ENCODE data around the gene LRRC46. TPM values are rescaled to one million over a fixed set of nuclear protein-coding genes. Genes with fewer than 3 reads are reported as not detected.

Gene LRRC46
- total RNA-seq, 5 donors from 2014 or later (not counting 1 experiment from before 2014, with no cell fraction given): 0.20 to 1.0 (median 0.88) TPM

DNA sequence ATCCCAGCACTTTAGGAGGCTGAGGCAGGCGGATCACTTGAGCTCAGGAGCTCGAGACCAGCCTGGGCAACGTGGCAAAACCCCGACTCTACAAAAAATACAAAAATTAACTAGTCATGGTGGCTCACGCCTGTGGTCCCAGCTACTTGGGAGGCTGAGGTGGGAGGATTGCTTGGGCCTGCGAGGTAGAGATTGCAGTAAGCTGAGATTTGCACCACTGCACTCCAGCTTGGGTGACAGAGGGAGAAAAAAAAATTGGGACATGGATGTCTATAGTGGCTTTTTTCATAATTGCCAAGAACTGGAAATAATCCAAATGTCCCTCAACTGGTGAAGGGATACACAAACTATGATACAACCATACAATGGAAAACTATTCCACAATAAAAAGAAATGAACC, 38.5 kb upstream of the LRRC46 start:
- H3K4me1 Mint-ChIP-seq: peaks cover 10 to 19% (median 16%) of the 10 kb centered on the region in 3 donors
- no peak overlapping the region for H3K4me3 Mint-ChIP-seq
- no peak overlapping the region for H3K27ac Mint-ChIP-seq
- no peaks in the 10 kb centered on the region for H3K36me3 ChIP-seq (ENCODE audit: control insufficient read depth in 2 of 2, extremely low read depth in 1 of 2, insufficient read depth in 1 of 2, low read length in 1 of 2)
- no peak overlapping the region for H3K4me3 ChIP-seq (ENCODE audit: control insufficient read depth in 1 of 2, extremely low read depth in 1 of 2, low read length in 1 of 2)
- H3K27me3 ChIP-seq (replicated peaks in 1 of 2; ENCODE audit: control insufficient read depth in 2 of 2, extremely low read depth in 1 of 2, insufficient read depth in 2 of 2, low read length in 1 of 2): peaks cover 12 to 39% of the 10 kb centered on the region in 2 experiments
- no CpG with 5 or more reads among the region's 6 CpGs for WGBS (ENCODE audit: insufficient coverage)
- H3K27me3 Mint-ChIP-seq: peaks cover 55 to 60% of the 10 kb centered on the region in 2 donors
- H3K9me3 ChIP-seq: no peaks in the 10 kb centered on the region
- H3K4me1 ChIP-seq (ENCODE audit: control insufficient read depth in 1 of 2, extremely low read depth in 1 of 2, insufficient read depth in 2 of 2, low read length in 2 of 2): peaks cover 0 to 11% of the 10 kb centered on the region in 2 experiments
- H3K36me3 Mint-ChIP-seq: no peaks in the 10 kb centered on the region
- H3K27ac ChIP-seq (ENCODE audit: low read length): no peak overlapping the region
- POLR2A ChIA-PET: no interaction called here
- H3K9me3 Mint-ChIP-seq: no peaks in the 10 kb centered on the region
- CTCF ChIA-PET: no interaction called here
- no peak for ATAC-seq (replicated peaks in 1 of 4)
- no peak for DNase-seq

GRCh38 chr17:47797797-47798196, 33.7 kb upstream of the LRRC46 start:
- Histone ChIP-seq H3K27me3 (replicated peaks in 1 of 2; ENCODE audit: control insufficient read depth in 2 of 2, extremely low read depth in 1 of 2, insufficient read depth in 2 of 2, low read length in 1 of 2) (peaks cover 0 to 23% of the 10 kb centered on the region in 2 experiments), H3K4me1 (ENCODE audit: control insufficient read depth in 1 of 2, extremely low read depth in 1 of 2, insufficient read depth in 2 of 2, low read length in 2 of 2) (peaks cover 0 to 6% of the 10 kb centered on the region in 2 experiments), H3K4me3 (ENCODE audit: control insufficient read depth in 1 of 2, extremely low read depth in 1 of 2, low read length in 1 of 2) (no peak overlapping the region), H3K36me3 (ENCODE audit: control insufficient read depth in 2 of 2, extremely low read depth in 1 of 2, insufficient read depth in 1 of 2, low read length in 1 of 2) (no peaks in the 10 kb centered on the region), H3K27ac (ENCODE audit: low read length) (no peak overlapping the region), H3K9me3 (no peaks in the 10 kb centered on the region)
- no peaks in the 10 kb centered on the region for H3K9me3 Mint-ChIP-seq
- H3K27me3 Mint-ChIP-seq: peaks cover 24 to 28% of the 10 kb centered on the region in 2 donors
- no peaks in the 10 kb centered on the region for H3K36me3 Mint-ChIP-seq
- no peak overlapping the region for H3K27ac Mint-ChIP-seq
- WGBS (ENCODE audit: insufficient coverage): no CpG with 5 or more reads among the region's 2 CpGs
- DNase-seq (no peak), ATAC-seq (replicated peaks in 1 of 4) (no peak)
- POLR2A ChIA-PET: no interaction called here
- H3K4me3 Mint-ChIP-seq: no peak overlapping the region
- CTCF ChIA-PET: no interaction called here
- H3K4me1 Mint-ChIP-seq: no peaks in the 10 kb centered on the region

DNA sequence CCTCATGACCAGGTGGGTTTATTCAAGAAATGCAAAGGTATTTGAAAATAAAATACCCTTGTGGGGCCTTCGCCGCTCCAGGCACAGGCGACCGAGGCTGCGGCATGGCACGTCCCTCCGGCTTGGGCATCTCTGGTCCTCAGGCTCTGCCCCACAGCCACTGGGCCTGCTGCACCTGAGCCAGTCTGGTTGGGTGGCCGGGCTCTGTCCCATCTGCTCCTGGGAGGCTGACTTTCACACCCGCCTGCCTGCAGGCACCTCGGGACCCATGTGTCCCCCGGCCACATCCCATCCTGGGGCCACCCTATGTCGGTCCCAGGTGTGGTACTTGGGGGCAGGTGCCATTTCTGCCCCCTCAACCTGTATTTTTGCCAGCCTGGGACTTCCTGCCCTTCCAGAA, 30.8 kb upstream of the LRRC46 start:
- no peaks in the 10 kb centered on the region for H3K9me3 Mint-ChIP-seq
- Histone ChIP-seq H3K9me3 (no peaks in the 10 kb centered on the region), H3K4me3 (ENCODE audit: control insufficient read depth in 1 of 2, extremely low read depth in 1 of 2, low read length in 1 of 2) (no peak overlapping the region), H3K36me3 (ENCODE audit: control insufficient read depth in 2 of 2, extremely low read depth in 1 of 2, insufficient read depth in 1 of 2, low read length in 1 of 2) (no peaks in the 10 kb centered on the region), H3K27me3 (replicated peaks in 1 of 2; ENCODE audit: control insufficient read depth in 2 of 2, extremely low read depth in 1 of 2, insufficient read depth in 2 of 2, low read length in 1 of 2) (peaks cover 0 to 10% of the 10 kb centered on the region in 2 experiments), H3K4me1 (ENCODE audit: control insufficient read depth in 1 of 2, extremely low read depth in 1 of 2, insufficient read depth in 2 of 2, low read length in 2 of 2) (peaks cover 0 to 6% of the 10 kb centered on the region in 2 experiments), H3K27ac (ENCODE audit: low read length) (no peak overlapping the region)
- ChIA-PET POLR2A (no interaction called here), CTCF (interaction anchor here in 1 of 2 donors (1.6 kb wide), 1 partner anchor 23 kb away, joined by 3 read pairs; no protein-coding TSS in a partner anchor)
- ATAC-seq (replicated peaks in 1 of 4) (no peak), DNase-seq (no peak)
- H3K27ac Mint-ChIP-seq: no peak overlapping the region
- no peaks in the 10 kb centered on the region for H3K4me1 Mint-ChIP-seq
- peaks cover 5 to 8% of the 10 kb centered on the region in 2 donors for H3K27me3 Mint-ChIP-seq
- no peaks in the 10 kb centered on the region for H3K36me3 Mint-ChIP-seq
- 94% methylated on average over 12 of the region's 12 CpGs for WGBS (ENCODE audit: insufficient coverage)
- no peak overlapping the region for H3K4me3 Mint-ChIP-seq

DNA sequence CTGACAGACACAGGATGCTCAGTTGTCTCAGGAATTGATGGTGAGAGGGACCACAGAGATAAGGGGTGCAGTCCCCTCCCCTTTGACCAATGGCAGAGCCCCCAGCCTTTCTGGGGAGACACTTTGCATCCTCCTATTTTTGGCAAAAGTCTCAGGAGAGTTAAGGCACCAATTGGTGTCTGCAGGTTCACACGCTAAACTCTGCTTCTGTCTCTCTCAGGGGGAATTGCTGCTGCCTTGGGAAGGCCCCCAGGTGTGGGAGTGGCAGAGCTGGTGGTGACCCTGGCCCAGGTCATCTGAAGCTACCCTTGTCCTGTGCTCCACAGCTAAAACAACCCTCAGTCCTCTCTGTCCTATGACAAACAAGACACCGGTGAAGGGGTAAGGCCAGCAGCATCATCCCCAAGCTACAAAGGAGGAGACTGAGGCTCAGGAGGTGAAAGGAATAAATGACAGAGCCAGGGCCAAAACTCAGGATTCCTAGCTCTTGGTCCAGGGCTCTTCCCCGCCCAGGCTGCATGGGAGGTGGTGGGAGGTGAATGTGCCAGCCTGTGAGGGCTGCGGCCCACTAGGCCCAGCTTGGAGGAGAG, 30.2 kb upstream of the LRRC46 start:
- no peaks in the 10 kb centered on the region for H3K36me3 Mint-ChIP-seq
- ChIA-PET POLR2A (interaction anchor here (0.6 kb wide), 2 partner anchors 28 to 125 kb away, joined by 4 to 9 read pairs; no protein-coding TSS in a partner anchor), CTCF (interaction anchor here in 1 of 2 donors (0.6 to 1.6 kb wide), 3 partner anchors 23 to 71 kb away, joined by 3 read pairs; no protein-coding TSS in a partner anchor)
- peaks cover 5 to 7% of the 10 kb centered on the region in 2 donors for H3K27me3 Mint-ChIP-seq
- H3K27ac Mint-ChIP-seq: no peak overlapping the region
- H3K9me3 ChIP-seq: no peaks in the 10 kb centered on the region
- H3K4me1 ChIP-seq (ENCODE audit: control insufficient read depth in 1 of 2, extremely low read depth in 1 of 2, insufficient read depth in 2 of 2, low read length in 2 of 2): peaks cover 0 to 6% of the 10 kb centered on the region in 2 experiments
- DNase-seq: no peak
- H3K27ac ChIP-seq (ENCODE audit: low read length): no peak overlapping the region
- no peak overlapping the region for H3K4me3 ChIP-seq (ENCODE audit: control insufficient read depth in 1 of 2, extremely low read depth in 1 of 2, low read length in 1 of 2)
- no peaks in the 10 kb centered on the region for H3K36me3 ChIP-seq (ENCODE audit: control insufficient read depth in 2 of 2, extremely low read depth in 1 of 2, insufficient read depth in 1 of 2, low read length in 1 of 2)
- ATAC-seq (replicated peaks in 1 of 4): no peak
- H3K9me3 Mint-ChIP-seq: no peaks in the 10 kb centered on the region
- 70% methylated on average over 3 of the region's 4 CpGs for WGBS (ENCODE audit: insufficient coverage)
- H3K27me3 ChIP-seq (replicated peaks in 1 of 2; ENCODE audit: control insufficient read depth in 2 of 2, extremely low read depth in 1 of 2, insufficient read depth in 2 of 2, low read length in 1 of 2): peaks cover 0 to 10% of the 10 kb centered on the region in 2 experiments
- no peaks in the 10 kb centered on the region for H3K4me1 Mint-ChIP-seq
- H3K4me3 Mint-ChIP-seq: no peak overlapping the region

- ChIA-PET POLR2A (interaction anchor here (0.6 kb wide), 2 partner anchors 27 to 125 kb away, joined by 4 to 9 read pairs; no protein-coding TSS in a partner anchor), CTCF (interaction anchor here in 1 of 2 donors (0.6 to 1.6 kb wide), 3 partner anchors 24 to 71 kb away, joined by 3 read pairs; no protein-coding TSS in a partner anchor)
- ATAC-seq (replicated peaks in 1 of 4) (no peak), DNase-seq (no peak)
- Mint-ChIP-seq H3K9me3 (no peaks in the 10 kb centered on the region), H3K36me3 (peaks cover under 1% of the 10 kb centered on the region), H3K27me3 (peaks cover 5 to 7% of the 10 kb centered on the region in 2 donors), H3K4me1 (no peaks in the 10 kb centered on the region), H3K27ac (no peak overlapping the region), H3K4me3 (no peak overlapping the region)
- Histone ChIP-seq H3K36me3 (ENCODE audit: control insufficient read depth in 2 of 2, extremely low read depth in 1 of 2, insufficient read depth in 1 of 2, low read length in 1 of 2) (no peaks in the 10 kb centered on the region), H3K9me3 (no peaks in the 10 kb centered on the region), H3K27me3 (replicated peaks in 1 of 2; ENCODE audit: control insufficient read depth in 2 of 2, extremely low read depth in 1 of 2, insufficient read depth in 2 of 2, low read length in 1 of 2) (peaks cover 0 to 10% of the 10 kb centered on the region in 2 experiments), H3K27ac (ENCODE audit: low read length) (no peak overlapping the region), H3K4me1 (ENCODE audit: control insufficient read depth in 1 of 2, extremely low read depth in 1 of 2, insufficient read depth in 2 of 2, low read length in 2 of 2) (peaks cover 0 to 6% of the 10 kb centered on the region in 2 experiments), H3K4me3 (ENCODE audit: control insufficient read depth in 1 of 2, extremely low read depth in 1 of 2, low read length in 1 of 2) (no peak overlapping the region)
- 52% methylated on average over 3 of the region's 6 CpGs for WGBS (ENCODE audit: insufficient coverage)
These were observed 29.6 kb upstream of the LRRC46 start for GRCh38 chr17:47801906-47802305.

DNA sequence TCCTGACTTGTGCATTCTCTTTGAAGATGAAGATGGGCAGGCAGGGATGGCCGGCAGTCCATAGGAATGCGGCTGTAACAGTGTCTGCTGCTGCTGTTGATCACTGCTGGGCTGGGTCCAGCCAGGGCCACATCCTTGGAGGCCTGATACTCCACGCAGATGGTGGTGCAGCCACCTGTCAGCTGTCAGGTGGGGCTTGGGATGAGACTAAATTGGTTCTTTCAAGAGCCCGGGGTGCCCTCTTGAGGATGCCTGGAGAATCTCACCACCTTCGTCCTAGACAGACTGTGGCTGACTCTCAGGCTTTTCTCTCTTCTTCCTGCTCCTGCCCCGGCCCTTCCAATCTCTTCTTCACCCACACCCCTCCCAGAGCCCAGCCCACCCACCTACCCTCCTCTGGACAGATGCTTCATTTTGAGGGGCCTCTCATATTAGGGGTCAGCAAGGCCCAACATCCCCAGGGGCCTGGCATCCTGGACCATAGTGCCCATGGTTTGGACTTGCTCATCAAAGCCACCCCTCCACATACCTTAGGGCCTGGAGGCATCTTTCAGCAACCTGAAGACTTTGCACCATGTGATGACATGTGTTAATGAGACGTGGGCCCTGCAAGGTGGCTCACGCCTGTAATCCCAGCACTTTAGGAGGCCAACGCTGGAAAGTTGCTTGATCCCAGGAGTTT, 29.0 kb upstream of the LRRC46 start:
- DNase-seq (peak in 32 of 35 experiments; percentile 19 to 71 (median 51)), ATAC-seq (replicated peaks in 1 of 4) (peak; percentile 85 to 93 (median 86))
- ChIA-PET POLR2A (no interaction called here), CTCF (interaction anchor here in 1 of 2 donors (1.6 kb wide), 1 partner anchor 25 kb away, joined by 3 read pairs; no protein-coding TSS in a partner anchor)
- H3K36me3 ChIP-seq (ENCODE audit: control insufficient read depth in 2 of 2, extremely low read depth in 1 of 2, insufficient read depth in 1 of 2, low read length in 1 of 2): peaks cover 0 to 2% of the 10 kb centered on the region in 2 donors
- no peak overlapping the region for H3K27ac ChIP-seq (ENCODE audit: low read length)
- Mint-ChIP-seq H3K4me3 (no peak overlapping the region), H3K36me3 (peaks cover 7% of the 10 kb centered on the region), H3K27me3 (peaks cover 5 to 6% of the 10 kb centered on the region in 2 donors), H3K4me1 (no peaks in the 10 kb centered on the region), H3K9me3 (no peaks in the 10 kb centered on the region), H3K27ac (no peak overlapping the region)
- 17% methylated on average over 6 of the region's 9 CpGs for WGBS (ENCODE audit: insufficient coverage)
- H3K9me3 ChIP-seq: no peaks in the 10 kb centered on the region
- H3K27me3 ChIP-seq (replicated peaks in 1 of 2; ENCODE audit: control insufficient read depth in 2 of 2, extremely low read depth in 1 of 2, insufficient read depth in 2 of 2, low read length in 1 of 2): peaks cover 0 to 10% of the 10 kb centered on the region in 2 experiments
- peaks cover 0 to 6% of the 10 kb centered on the region in 2 experiments for H3K4me1 ChIP-seq (ENCODE audit: control insufficient read depth in 1 of 2, extremely low read depth in 1 of 2, insufficient read depth in 2 of 2, low read length in 2 of 2)
- no peak overlapping the region for H3K4me3 ChIP-seq (ENCODE audit: control insufficient read depth in 1 of 2, extremely low read depth in 1 of 2, low read length in 1 of 2)

All from T-cell (primary cell).